Liver (tissue), 9 donors: ENCODE measurements around the gene TTLL13. TPM values are rescaled to one million over a fixed set of nuclear protein-coding genes. Genes with fewer than 3 reads are reported as not detected.

ENCODE experiments used
- DNase-seq: peaks from one replicate; pipeline ENCODE4 v3.0.0-alpha.2; 2017; ENCODE audit warnings: low spot score
- H3K27ac ChIP-seq, 2 donors: one replicate each; pipeline ENCODE4 v1.7.0; 2013; ENCODE audit warnings: inconsistent platforms in 2 of 2, low read length in 2 of 2, control low read depth in 1 of 2, low read depth in 1 of 2, mild to moderate bottlenecking in 1 of 2
- H3K27me3 ChIP-seq, 4 donors: one replicate each; pipeline versions ENCODE4 v1.6.1 to v1.7.0; 2013; ENCODE audit warnings: low read length in 3 of 4, inconsistent platforms in 1 of 4, mild to moderate bottlenecking in 1 of 4, moderate library complexity in 1 of 4; ENCODE audit not compliant: control insufficient read depth in 4 of 4, insufficient read depth in 4 of 4
- H3K36me3 ChIP-seq, 4 donors: one replicate each; pipeline versions ENCODE4 v1.6.1 to v1.7.0; 2013; ENCODE audit warnings: low read length in 3 of 4, mild to moderate bottlenecking in 3 of 4, low read depth in 1 of 4, moderate library complexity in 1 of 4; ENCODE audit not compliant: control insufficient read depth in 4 of 4, insufficient read depth in 3 of 4
- H3K4me1 ChIP-seq, 4 donors: one replicate each; pipeline versions ENCODE4 v1.6.1 to v1.7.0; 2013; ENCODE audit warnings: low read length in 3 of 4, mild to moderate bottlenecking in 3 of 4, moderate library complexity in 1 of 4; ENCODE audit not compliant: control insufficient read depth in 4 of 4, insufficient read depth in 4 of 4
- H3K4me3 ChIP-seq, 3 donors: one replicate each; pipeline versions ENCODE4 v1.6.1 to v1.7.0; 2013; ENCODE audit warnings: low read length in 3 of 3, control low read depth in 1 of 3, low read depth in 1 of 3, mild to moderate bottlenecking in 1 of 3
- H3K9ac ChIP-seq, 2 donors: one replicate each; pipeline ENCODE4 v1.7.0; 2013; ENCODE audit warnings: low read length in 2 of 2, mild to moderate bottlenecking in 2 of 2, moderate library complexity in 2 of 2, control low read depth in 1 of 2, low read depth in 1 of 2
- H3K9me3 ChIP-seq, 4 donors: one replicate each; pipeline versions ENCODE4 v1.6.1 to v1.7.0; 2013; ENCODE audit warnings: low read length in 3 of 4; ENCODE audit not compliant: control insufficient read depth in 4 of 4
- EGR1 ChIP-seq, 2 donors: IDR thresholded peaks; 2 replicates each; pipeline ENCODE4 v1.6.1; 2016 to 2018; ENCODE audit warnings: antibody characterized with exemption in 2 of 2, low read depth in 2 of 2
- FOXA1 ChIP-seq: IDR thresholded peaks from 2 replicates; pipeline ENCODE4 v1.6.1; 2016; ENCODE audit warnings: antibody characterized with exemption
- FOXA2 ChIP-seq: IDR thresholded peaks from 2 replicates; pipeline ENCODE4 v1.6.1; 2016; ENCODE audit warnings: antibody characterized with exemption
- GABPA ChIP-seq, 2 donors: IDR thresholded peaks in 1 of 2; conservative IDR thresholded peaks in 1 of 2; 2 replicates each; pipeline ENCODE4 v1.6.1; 2016; ENCODE audit warnings: antibody characterized with exemption in 2 of 2, mild to moderate bottlenecking in 1 of 2, moderate library complexity in 1 of 2
- HNF4A ChIP-seq, 2 donors: conservative IDR thresholded peaks; 2 replicates each; pipeline ENCODE4 v1.6.1; 2016; ENCODE audit warnings: antibody characterized with exemption in 2 of 2, mild to moderate bottlenecking in 2 of 2
- HNF4G ChIP-seq: IDR thresholded peaks from 2 replicates; pipeline ENCODE4 v1.6.1; 2016; ENCODE audit warnings: antibody characterized with exemption
- JUND ChIP-seq, 2 donors: IDR thresholded peaks; 2 replicates each; pipeline ENCODE4 v1.6.1; 2016; ENCODE audit warnings: antibody characterized with exemption in 2 of 2
- NR2F2 ChIP-seq: IDR thresholded peaks from 2 replicates; pipeline ENCODE4 v1.6.1; 2016; ENCODE audit warnings: antibody characterized with exemption
- RAD21 ChIP-seq, 2 donors: IDR thresholded peaks; 2 replicates each; pipeline ENCODE4 v1.6.1; 2016; ENCODE audit warnings: antibody characterized with exemption in 2 of 2, mild to moderate bottlenecking in 2 of 2
- RXRA ChIP-seq, 2 donors: IDR thresholded peaks; 2 replicates each; pipeline ENCODE4 v1.6.1; 2017 to 2018; ENCODE audit warnings: antibody characterized with exemption in 2 of 2, mild to moderate bottlenecking in 1 of 2
- SP1 ChIP-seq: IDR thresholded peaks from 2 replicates; pipeline ENCODE4 v1.6.1; 2018; ENCODE audit warnings: antibody characterized with exemption, mild to moderate bottlenecking
- TAF1 ChIP-seq: conservative IDR thresholded peaks from 2 replicates; pipeline ENCODE4 v1.6.1; 2016; ENCODE audit warnings: antibody characterized with exemption, mild to moderate bottlenecking
- YY1 ChIP-seq: IDR thresholded peaks from 2 replicates; pipeline ENCODE4 v1.6.1; 2016; ENCODE audit warnings: antibody characterized with exemption, mild to moderate bottlenecking
- WGBS: extraction: QIAGEN DNeasy Blood & Tissue Kit; methylation state at CpG from one replicate; pipeline ENCODE4 v1.1.7; 2013; 5-methylcytosine and 5-hydroxymethylcytosine counted together
- polyA plus RNA-seq, 2 donors: library from polyadenylated mRNA; stranded (reverse) in 1 of 2; unstranded in 1 of 2; fragments of 200-250 nt in 1 of 2; fragments of >200 nt in 1 of 2; fragmentation: Nextera tagmentation in 1 of 2; extraction: Ambion mirVana in 1 of 2; gene quantifications; one replicate each; pipeline versions ENCODE4 v1.2.1 to v1.2.3, GENCODE V29; 2013 to 2015
- total RNA-seq, 2 donors: library from RNA; depleted of rRNA; stranded (reverse); fragments of >200 nt; gene quantifications; one replicate each; pipeline ENCODE4 v1.2.3, GENCODE V29; 2014
- TF ChIP-seq, protein P1 (sequence below): IDR thresholded peaks from 2 replicates; pipeline ENCODE4 v1.6.1; 2016; ENCODE audit warnings: antibody characterized with exemption
- TF ChIP-seq, protein P2 (sequence below): IDR thresholded peaks from 2 replicates; pipeline ENCODE4 v1.6.1; 2016; ENCODE audit warnings: antibody characterized with exemption, mild to moderate bottlenecking
- TF ChIP-seq, protein P3 (sequence below): fragments of 150-350 bp; IDR thresholded peaks from 2 replicates; pipeline ENCODE4 v1.5.1; 2017; ENCODE audit warnings: improper control_type of control experiment, low read depth, low read length; ENCODE audit not compliant: missing input control
- TF ChIP-seq, protein P4 (sequence below): IDR thresholded peaks from 2 replicates; pipeline ENCODE4 v1.6.1; 2016; ENCODE audit warnings: antibody characterized with exemption
- TF ChIP-seq, protein P5 (sequence below): IDR thresholded peaks from 2 replicates; pipeline ENCODE4 v1.6.1; 2016; ENCODE audit warnings: antibody characterized with exemption
- donor health status: healthy.
- donor health status: healthy.
- donor health status: healthy.
- donor health status: healthy.
- donor health status: healthy.

The TTLL13 gene
- total and polyA plus RNA-seq, 4 donors: 0.08 to 0.17 TPM; not detected in 2

DNA sequence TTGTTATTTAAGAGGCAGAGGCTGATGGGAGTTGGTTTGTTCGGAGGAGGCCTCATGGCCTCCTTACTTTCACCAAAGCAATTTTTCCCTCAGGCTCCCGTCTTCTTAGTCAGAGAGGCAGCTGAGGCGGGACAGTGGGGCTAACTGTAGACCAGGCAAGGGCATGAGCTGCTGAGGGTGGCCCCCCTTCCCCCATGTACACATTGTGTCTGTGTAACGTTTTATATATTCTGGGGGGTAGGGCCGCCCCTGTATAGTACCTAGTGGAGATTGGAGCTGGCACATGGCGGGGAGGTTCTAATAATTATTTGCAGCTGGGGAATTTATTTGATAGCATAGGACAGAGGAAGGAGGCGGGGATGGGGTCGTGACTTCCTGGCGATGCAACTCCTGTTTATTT lies 51.2 kb downstream of the TTLL13 start:
- no peak for DNase-seq
- TF ChIP-seq, protein P1, sequence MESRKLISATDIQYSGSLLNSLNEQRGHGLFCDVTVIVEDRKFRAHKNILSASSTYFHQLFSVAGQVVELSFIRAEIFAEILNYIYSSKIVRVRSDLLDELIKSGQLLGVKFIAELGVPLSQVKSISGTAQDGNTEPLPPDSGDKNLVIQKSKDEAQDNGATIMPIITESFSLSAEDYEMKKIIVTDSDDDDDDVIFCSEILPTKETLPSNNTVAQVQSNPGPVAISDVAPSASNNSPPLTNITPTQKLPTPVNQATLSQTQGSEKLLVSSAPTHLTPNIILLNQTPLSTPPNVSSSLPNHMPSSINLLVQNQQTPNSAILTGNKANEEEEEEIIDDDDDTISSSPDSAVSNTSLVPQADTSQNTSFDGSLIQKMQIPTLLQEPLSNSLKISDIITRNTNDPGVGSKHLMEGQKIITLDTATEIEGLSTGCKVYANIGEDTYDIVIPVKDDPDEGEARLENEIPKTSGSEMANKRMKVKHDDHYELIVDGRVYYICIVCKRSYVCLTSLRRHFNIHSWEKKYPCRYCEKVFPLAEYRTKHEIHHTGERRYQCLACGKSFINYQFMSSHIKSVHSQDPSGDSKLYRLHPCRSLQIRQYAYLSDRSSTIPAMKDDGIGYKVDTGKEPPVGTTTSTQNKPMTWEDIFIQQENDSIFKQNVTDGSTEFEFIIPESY: no peak
- TF ChIP-seq, protein P2, sequence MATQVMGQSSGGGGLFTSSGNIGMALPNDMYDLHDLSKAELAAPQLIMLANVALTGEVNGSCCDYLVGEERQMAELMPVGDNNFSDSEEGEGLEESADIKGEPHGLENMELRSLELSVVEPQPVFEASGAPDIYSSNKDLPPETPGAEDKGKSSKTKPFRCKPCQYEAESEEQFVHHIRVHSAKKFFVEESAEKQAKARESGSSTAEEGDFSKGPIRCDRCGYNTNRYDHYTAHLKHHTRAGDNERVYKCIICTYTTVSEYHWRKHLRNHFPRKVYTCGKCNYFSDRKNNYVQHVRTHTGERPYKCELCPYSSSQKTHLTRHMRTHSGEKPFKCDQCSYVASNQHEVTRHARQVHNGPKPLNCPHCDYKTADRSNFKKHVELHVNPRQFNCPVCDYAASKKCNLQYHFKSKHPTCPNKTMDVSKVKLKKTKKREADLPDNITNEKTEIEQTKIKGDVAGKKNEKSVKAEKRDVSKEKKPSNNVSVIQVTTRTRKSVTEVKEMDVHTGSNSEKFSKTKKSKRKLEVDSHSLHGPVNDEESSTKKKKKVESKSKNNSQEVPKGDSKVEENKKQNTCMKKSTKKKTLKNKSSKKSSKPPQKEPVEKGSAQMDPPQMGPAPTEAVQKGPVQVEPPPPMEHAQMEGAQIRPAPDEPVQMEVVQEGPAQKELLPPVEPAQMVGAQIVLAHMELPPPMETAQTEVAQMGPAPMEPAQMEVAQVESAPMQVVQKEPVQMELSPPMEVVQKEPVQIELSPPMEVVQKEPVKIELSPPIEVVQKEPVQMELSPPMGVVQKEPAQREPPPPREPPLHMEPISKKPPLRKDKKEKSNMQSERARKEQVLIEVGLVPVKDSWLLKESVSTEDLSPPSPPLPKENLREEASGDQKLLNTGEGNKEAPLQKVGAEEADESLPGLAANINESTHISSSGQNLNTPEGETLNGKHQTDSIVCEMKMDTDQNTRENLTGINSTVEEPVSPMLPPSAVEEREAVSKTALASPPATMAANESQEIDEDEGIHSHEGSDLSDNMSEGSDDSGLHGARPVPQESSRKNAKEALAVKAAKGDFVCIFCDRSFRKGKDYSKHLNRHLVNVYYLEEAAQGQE: no peak
- TF ChIP-seq FOXA1: no peak
- TF ChIP-seq HNF4A (conservative IDR thresholded peaks at IDR 0.05): no peak
- H3K27ac ChIP-seq: no peak overlapping the region
- no peaks in the 10 kb centered on the region for H3K4me1 ChIP-seq
- no peaks in the 10 kb centered on the region for H3K9me3 ChIP-seq
- WGBS: 91% methylated on average over 9 of the region's 9 CpGs
- no peaks in the 10 kb centered on the region for H3K27me3 ChIP-seq
- H3K4me3 ChIP-seq: no peak overlapping the region
- H3K36me3 ChIP-seq: no peaks in the 10 kb centered on the region
- H3K9ac ChIP-seq: no peak overlapping the region

DNA sequence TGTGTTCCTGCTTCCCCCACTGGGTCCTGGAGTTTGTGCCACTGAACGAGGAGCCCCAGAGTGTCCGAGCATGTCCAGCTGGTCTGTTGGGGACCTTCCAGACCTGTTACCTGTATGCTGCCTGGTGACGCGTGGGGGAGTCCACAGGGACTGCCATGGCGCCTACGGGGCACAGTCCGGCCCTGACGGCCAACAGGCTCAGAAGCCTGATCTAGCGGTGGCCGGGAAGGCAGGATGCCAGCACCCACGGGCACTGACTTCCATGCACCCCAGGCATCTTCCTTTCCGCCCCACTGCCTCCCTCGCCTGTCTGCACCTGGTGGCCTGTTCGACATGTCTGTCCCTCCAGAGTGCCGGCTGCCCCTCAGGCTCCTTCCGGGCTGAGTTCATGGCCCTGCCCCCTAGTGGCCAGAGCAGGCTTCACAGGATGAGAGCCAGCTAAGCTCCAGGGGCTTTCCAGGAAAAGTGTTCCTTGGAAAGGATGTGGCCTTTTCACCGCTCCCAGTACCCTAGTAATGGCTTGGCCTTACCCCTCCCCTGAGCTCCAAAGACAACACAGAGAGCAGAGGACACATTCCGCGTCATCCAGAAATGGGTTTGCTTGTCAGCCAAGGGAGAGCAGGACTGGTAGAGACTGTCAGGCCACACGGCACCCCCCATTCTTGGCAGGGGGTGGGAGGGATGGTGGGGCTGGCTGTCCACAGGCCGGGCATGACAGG lies 51.8 kb downstream of the TTLL13 start:
- H3K27me3 ChIP-seq: no peaks in the 10 kb centered on the region
- H3K9ac ChIP-seq: no peak overlapping the region
- H3K36me3 ChIP-seq: no peaks in the 10 kb centered on the region
- peak; percentile 71 for DNase-seq
- H3K4me3 ChIP-seq: no peak overlapping the region
- no peaks in the 10 kb centered on the region for H3K9me3 ChIP-seq
- TF ChIP-seq SP1: no peak
- TF ChIP-seq EGR1 (IDR thresholded peaks at IDR 0.05; ENCODE audit: low read depth in 2 of 2): no peak
- TF ChIP-seq FOXA2: no peak
- no peak for TF ChIP-seq GABPA (IDR thresholded peaks at IDR 0.05 in 1 of 2, conservative IDR thresholded peaks at IDR 0.05 in 1 of 2)
- TF ChIP-seq, protein P3, sequence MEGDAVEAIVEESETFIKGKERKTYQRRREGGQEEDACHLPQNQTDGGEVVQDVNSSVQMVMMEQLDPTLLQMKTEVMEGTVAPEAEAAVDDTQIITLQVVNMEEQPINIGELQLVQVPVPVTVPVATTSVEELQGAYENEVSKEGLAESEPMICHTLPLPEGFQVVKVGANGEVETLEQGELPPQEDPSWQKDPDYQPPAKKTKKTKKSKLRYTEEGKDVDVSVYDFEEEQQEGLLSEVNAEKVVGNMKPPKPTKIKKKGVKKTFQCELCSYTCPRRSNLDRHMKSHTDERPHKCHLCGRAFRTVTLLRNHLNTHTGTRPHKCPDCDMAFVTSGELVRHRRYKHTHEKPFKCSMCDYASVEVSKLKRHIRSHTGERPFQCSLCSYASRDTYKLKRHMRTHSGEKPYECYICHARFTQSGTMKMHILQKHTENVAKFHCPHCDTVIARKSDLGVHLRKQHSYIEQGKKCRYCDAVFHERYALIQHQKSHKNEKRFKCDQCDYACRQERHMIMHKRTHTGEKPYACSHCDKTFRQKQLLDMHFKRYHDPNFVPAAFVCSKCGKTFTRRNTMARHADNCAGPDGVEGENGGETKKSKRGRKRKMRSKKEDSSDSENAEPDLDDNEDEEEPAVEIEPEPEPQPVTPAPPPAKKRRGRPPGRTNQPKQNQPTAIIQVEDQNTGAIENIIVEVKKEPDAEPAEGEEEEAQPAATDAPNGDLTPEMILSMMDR: peak; percentile 67
- peak; percentile 27 to 69 for TF ChIP-seq RAD21 (IDR thresholded peaks at IDR 0.05)
- TF ChIP-seq, protein P4, sequence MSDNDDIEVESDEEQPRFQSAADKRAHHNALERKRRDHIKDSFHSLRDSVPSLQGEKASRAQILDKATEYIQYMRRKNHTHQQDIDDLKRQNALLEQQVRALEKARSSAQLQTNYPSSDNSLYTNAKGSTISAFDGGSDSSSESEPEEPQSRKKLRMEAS: no peak
- TF ChIP-seq HNF4G: no peak
- no peak for TF ChIP-seq HNF4A (conservative IDR thresholded peaks at IDR 0.05)
- TF ChIP-seq RXRA (IDR thresholded peaks at IDR 0.05): peak in 1 of 2 donors; percentile 24
- TF ChIP-seq FOXA1: no peak
- TF ChIP-seq NR2F2: peak; percentile 32
- no peak for TF ChIP-seq TAF1
- TF ChIP-seq JUND (IDR thresholded peaks at IDR 0.05): no peak
- TF ChIP-seq YY1: no peak
- TF ChIP-seq, protein P2: no peak
- TF ChIP-seq, protein P1: no peak
- TF ChIP-seq, protein P5, sequence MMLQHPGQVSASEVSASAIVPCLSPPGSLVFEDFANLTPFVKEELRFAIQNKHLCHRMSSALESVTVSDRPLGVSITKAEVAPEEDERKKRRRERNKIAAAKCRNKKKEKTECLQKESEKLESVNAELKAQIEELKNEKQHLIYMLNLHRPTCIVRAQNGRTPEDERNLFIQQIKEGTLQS: no peak
- no peaks in the 10 kb centered on the region for H3K4me1 ChIP-seq
- H3K27ac ChIP-seq: no peak overlapping the region
- WGBS: 66% methylated on average over 21 of the region's 21 CpGs
